Measurements from ENCODE around the gene SLC8A3.

SLC8A3 gene

GRCh38 chr14:70201994-70202393, 13.2 kb upstream of the SLC8A3 start:
- no peak for FAIRE-seq
- DNase-seq (ENCODE audit: insufficient read length), result no peak
- TF ChIP-seq POLR2AphosphoS5 (IDR thresholded peaks at IDR 0.05; ENCODE audit: low read depth, low read length), result no peak
- no peak for TF ChIP-seq POLR2A (IDR thresholded peaks at IDR 0.05; ENCODE audit: low read depth, low read length)
- TF ChIP-seq TAF1 (IDR thresholded peaks at IDR 0.05; ENCODE audit: borderline replicate concordance, low read depth, low read length), result no peak

- DNase-seq (ENCODE audit: insufficient read length) (no peak), FAIRE-seq (no peak)
- TF ChIP-seq POLR2A (IDR thresholded peaks at IDR 0.05; ENCODE audit: low read depth, low read length), result no peak
- no peak for TF ChIP-seq TAF1 (IDR thresholded peaks at IDR 0.05; ENCODE audit: borderline replicate concordance, low read depth, low read length)
- no peak for TF ChIP-seq POLR2AphosphoS5 (IDR thresholded peaks at IDR 0.05; ENCODE audit: low read depth, low read length)
Measured at GRCh38 chr14:70193396-70193795, 4.6 kb upstream of the SLC8A3 start.

- no peak for FAIRE-seq
- TF ChIP-seq POLR2AphosphoS5 (IDR thresholded peaks at IDR 0.05; ENCODE audit: low read depth, low read length), result no peak
- TF ChIP-seq TAF1 (IDR thresholded peaks at IDR 0.05; ENCODE audit: borderline replicate concordance, low read depth, low read length), result no peak
- TF ChIP-seq POLR2A (IDR thresholded peaks at IDR 0.05; ENCODE audit: low read depth, low read length), result no peak
- DNase-seq (ENCODE audit: insufficient read length), result no peak
Measured at GRCh38 chr14:70192915-70193314, 4.2 kb upstream of the SLC8A3 start.

- FAIRE-seq (peak; percentile 86), DNase-seq (ENCODE audit: insufficient read length) (no peak)
- no peak for TF ChIP-seq TAF1 (IDR thresholded peaks at IDR 0.05; ENCODE audit: borderline replicate concordance, low read depth, low read length)
- TF ChIP-seq POLR2A (IDR thresholded peaks at IDR 0.05; ENCODE audit: low read depth, low read length), result no peak
Measured at GRCh38 chr14:70190156-70190555, 1.4 kb upstream of the SLC8A3 start.

- TF ChIP-seq POLR2AphosphoS5 (IDR thresholded peaks at IDR 0.05; ENCODE audit: low read depth, low read length), result no peak
- no peak for TF ChIP-seq POLR2A (IDR thresholded peaks at IDR 0.05; ENCODE audit: low read depth, low read length)
- no peak for TF ChIP-seq TAF1 (IDR thresholded peaks at IDR 0.05; ENCODE audit: borderline replicate concordance, low read depth, low read length)
- FAIRE-seq (peak; percentile 82), DNase-seq (ENCODE audit: insufficient read length) (no peak)
Measured at GRCh38 chr14:70189456-70190077, 816 bp upstream of the SLC8A3 start.

GRCh38 chr14:70188322-70188658, 461 bp downstream of the SLC8A3 start:
- no peak for TF ChIP-seq POLR2AphosphoS5 (IDR thresholded peaks at IDR 0.05; ENCODE audit: low read depth, low read length)
- no peak for TF ChIP-seq POLR2A (IDR thresholded peaks at IDR 0.05; ENCODE audit: low read depth, low read length)
- TF ChIP-seq TAF1 (IDR thresholded peaks at IDR 0.05; ENCODE audit: borderline replicate concordance, low read depth, low read length), result no peak
- DNase-seq (ENCODE audit: insufficient read length) (peak; percentile 46), FAIRE-seq (no peak)

- peak; percentile 32 for DNase-seq (ENCODE audit: insufficient read length)
- peak; percentile 27 for FAIRE-seq
- no peak; the same call in 1 of the 2 replicates for TF ChIP-seq TAF1 (IDR thresholded peaks at IDR 0.05; ENCODE audit: borderline replicate concordance, low read depth, low read length)
- TF ChIP-seq POLR2AphosphoS5 (IDR thresholded peaks at IDR 0.05; ENCODE audit: low read depth, low read length), result no peak
- no peak for TF ChIP-seq POLR2A (IDR thresholded peaks at IDR 0.05; ENCODE audit: low read depth, low read length)
Measured at GRCh38 chr14:70186900-70187451, 1.8 kb downstream of the SLC8A3 start.

- TF ChIP-seq TAF1 (IDR thresholded peaks at IDR 0.05; ENCODE audit: borderline replicate concordance, low read depth, low read length) (no peak), POLR2A (IDR thresholded peaks at IDR 0.05; ENCODE audit: low read depth, low read length) (no peak)
- DNase-seq (ENCODE audit: insufficient read length) (no peak), FAIRE-seq (peak; percentile 84)
Measured at GRCh38 chr14:70183991-70184390, 4.8 kb downstream of the SLC8A3 start.

GRCh38 chr14:70181276-70181675, 7.5 kb downstream of the SLC8A3 start:
- FAIRE-seq, result no peak

GRCh38 chr14:70180718-70181117, 8.0 kb downstream of the SLC8A3 start:
- no peak for FAIRE-seq
- DNase-seq (ENCODE audit: insufficient read length), result no peak
- TF ChIP-seq TAF1 (IDR thresholded peaks at IDR 0.05; ENCODE audit: borderline replicate concordance, low read depth, low read length) (no peak), POLR2A (IDR thresholded peaks at IDR 0.05; ENCODE audit: low read depth, low read length) (no peak), POLR2AphosphoS5 (IDR thresholded peaks at IDR 0.05; ENCODE audit: low read depth, low read length) (no peak)

More at GRCh38 chr14:70181276-70181675, 7.5 kb downstream of the SLC8A3 start:
- DNase-seq (ENCODE audit: insufficient read length), result no peak
- TF ChIP-seq POLR2A (IDR thresholded peaks at IDR 0.05; ENCODE audit: low read depth, low read length) (no peak), POLR2AphosphoS5 (IDR thresholded peaks at IDR 0.05; ENCODE audit: low read depth, low read length) (no peak), TAF1 (IDR thresholded peaks at IDR 0.05; ENCODE audit: borderline replicate concordance, low read depth, low read length) (no peak)

GRCh38 chr14:70177081-70177800, 11.5 kb downstream of the SLC8A3 start:
- FAIRE-seq, result no peak
- TF ChIP-seq POLR2A (IDR thresholded peaks at IDR 0.05; ENCODE audit: low read depth, low read length) (no peak), POLR2AphosphoS5 (IDR thresholded peaks at IDR 0.05; ENCODE audit: low read depth, low read length) (no peak), TAF1 (IDR thresholded peaks at IDR 0.05; ENCODE audit: borderline replicate concordance, low read depth, low read length) (no peak)
- DNase-seq (ENCODE audit: insufficient read length), result no peak

GRCh38 chr14:70173569-70173968, 15.2 kb downstream of the SLC8A3 start:
- no peak for TF ChIP-seq TAF1 (IDR thresholded peaks at IDR 0.05; ENCODE audit: borderline replicate concordance, low read depth, low read length)
- TF ChIP-seq POLR2AphosphoS5 (IDR thresholded peaks at IDR 0.05; ENCODE audit: low read depth, low read length), result no peak
- TF ChIP-seq POLR2A (IDR thresholded peaks at IDR 0.05; ENCODE audit: low read depth, low read length), result no peak
- DNase-seq (ENCODE audit: insufficient read length) (no peak), FAIRE-seq (no peak)

All from GM12892 (cell line).